ENCODE results near the gene GPC1. TPM values are rescaled to one million over a fixed set of nuclear protein-coding genes. Genes with fewer than 3 reads are reported as not detected.
A peak's percentile ranks its signal among the peaks of the same experiment; 100 is the strongest.

The GPC1 gene
- total and polyA plus RNA-seq, 2 of the 13 experiments (the other 11 are each of a cell fraction or from before 2014, with no cell fraction given), result 4.0 to 5.5 TPM

- ATAC-seq (no peak), FAIRE-seq (no peak), DNase-seq (ENCODE audit: low spot score) (no peak)
- no peaks in the 10 kb centered on the region for H3K9me3 ChIP-seq (ENCODE audit: low read length)
- H3K36me3 ChIP-seq (replicated peaks in 1 of 2; ENCODE audit: control insufficient read depth in 1 of 2, insufficient read depth in 2 of 2, low read length in 2 of 2), result no peaks in the 10 kb centered on the region
- H3K27me3 ChIP-seq (ENCODE audit: control insufficient read depth in 1 of 2, insufficient read depth in 2 of 2, low read length in 2 of 2), result peaks cover 16 to 26% of the 10 kb centered on the region in 2 experiments
- H3K27ac ChIP-seq (ENCODE audit: extremely low read length, insufficient read depth, low read length), result no peak overlapping the region
- H3K4me2 ChIP-seq (ENCODE audit: low read depth, low read length), result no peak overlapping the region; the same call in 1 of the 2 replicates
- H3K79me2 ChIP-seq (ENCODE audit: insufficient read depth, low read length), result no peaks in the 10 kb centered on the region
- in situ Hi-C loops (cut with HindIII; ENCODE audit: extremely low pct_ligation_motif_present, low pct_unique_long_range_greater_than_20kb), result no loop called here
- intact Hi-C loops (cut with micrococcal nuclease; ENCODE audit: unreplicated experiment), result no loop called here
- no peak overlapping the region for H3K9ac ChIP-seq (ENCODE audit: insufficient read depth, low read depth, low read length)
- WGBS (ENCODE audit: low lambda C conversion rate), result 89% methylated on average over 12 of the region's 16 CpGs
- peak overlapping the region in 1 of 3 experiments; percentile 26; a peak in 1 of 6 replicates for H3K4me3 ChIP-seq (replicated peaks in 1 of 3; ENCODE audit: insufficient read depth in 1 of 3, low read depth in 2 of 3, low read length in 3 of 3)
- TF ChIP-seq ZBTB38 (CRISPR knock-in tag; IDR thresholded peaks at IDR 0.05), result no peak
- no peak for TF ChIP-seq ZGPAT (CRISPR knock-in tag; IDR thresholded peaks at IDR 0.05)
- 0 out of 2 replicates have a peak, but pooled peaks have one; percentile 35 for TF ChIP-seq ZNF253 (CRISPR knock-in tag; IDR thresholded peaks at IDR 0.05; ENCODE audit: borderline replicate concordance)
- no peak for TF ChIP-seq TOPORS (CRISPR knock-in tag; IDR thresholded peaks at IDR 0.05)
- BruUV-seq (replicated peaks), result no TSS peak
- H3K4me1 ChIP-seq (ENCODE audit: insufficient read depth, low read length), result peaks cover 45% of the 10 kb centered on the region
- ChIA-PET CTCF (ENCODE audit: low intra/inter-chr PET ratio, low total read pairs) (no interaction called here), POLR2A (interaction anchor here (1.5 kb wide), 1 partner anchor 101 kb away, joined by 3 read pairs; no protein-coding TSS in a partner anchor)
- no peaks in the 10 kb centered on the region; the same call in 1 of the 2 replicates for H4K20me1 ChIP-seq (ENCODE audit: insufficient read depth, low read length)
- no peak overlapping the region for H2AFZ ChIP-seq (ENCODE audit: low read length)
These were observed 24.8 kb downstream of the GPC1 start for GRCh38 chr2:240460253-240460711.

- H3K36me3 ChIP-seq (replicated peaks in 1 of 2; ENCODE audit: control insufficient read depth in 1 of 2, insufficient read depth in 2 of 2, low read length in 2 of 2), result no peaks in the 10 kb centered on the region
- H3K27me3 ChIP-seq (ENCODE audit: control insufficient read depth in 1 of 2, insufficient read depth in 2 of 2, low read length in 2 of 2), result peaks cover 12 to 20% of the 10 kb centered on the region in 2 experiments
- no peaks in the 10 kb centered on the region for H3K9me3 ChIP-seq (ENCODE audit: low read length)
- no peak overlapping the region for H3K9ac ChIP-seq (ENCODE audit: insufficient read depth, low read depth, low read length)
- H3K79me2 ChIP-seq (ENCODE audit: insufficient read depth, low read length), result no peaks in the 10 kb centered on the region
- DNase-seq (ENCODE audit: low spot score) (no peak), ATAC-seq (no peak), FAIRE-seq (no peak)
- no peak overlapping the region for H3K27ac ChIP-seq (ENCODE audit: extremely low read length, insufficient read depth, low read length)
- intact Hi-C loops (cut with micrococcal nuclease; ENCODE audit: unreplicated experiment) (no loop called here), in situ Hi-C loops (cut with HindIII; ENCODE audit: extremely low pct_ligation_motif_present, low pct_unique_long_range_greater_than_20kb) (no loop called here)
- no peak overlapping the region for H3K4me2 ChIP-seq (ENCODE audit: low read depth, low read length)
- no TSS peak for BruUV-seq (replicated peaks)
- POLR2A ChIA-PET, result no interaction called here
- H4K20me1 ChIP-seq (ENCODE audit: insufficient read depth, low read length), result no peaks in the 10 kb centered on the region; the same call in 1 of the 2 replicates
- TF ChIP-seq MXD3 (CRISPR knock-in tag; IDR thresholded peaks at IDR 0.05), result no peak
- no peak for TF ChIP-seq HDAC6 (IDR thresholded peaks at IDR 0.05; ENCODE audit: low read depth, low read length)
- peak; percentile 26 for TF ChIP-seq RBM39 (IDR thresholded peaks at IDR 0.05; ENCODE audit: low read depth, low read length, poor library complexity, severe bottlenecking)
- peak; percentile 35 for TF ChIP-seq AGO2 (optimal IDR thresholded peaks at IDR 0.05; ENCODE audit: low read depth, low read length)
- no peak for TF ChIP-seq ZHX1 (CRISPR knock-in tag; IDR thresholded peaks at IDR 0.05; ENCODE audit: low read depth)
- H2AFZ ChIP-seq (ENCODE audit: low read length), result no peak overlapping the region
- no peak overlapping the region for H3K4me3 ChIP-seq (replicated peaks in 1 of 3; ENCODE audit: insufficient read depth in 1 of 3, low read depth in 2 of 3, low read length in 3 of 3)
- 78% methylated on average over 5 of the region's 16 CpGs for WGBS (ENCODE audit: low lambda C conversion rate)
- H3K4me1 ChIP-seq (ENCODE audit: insufficient read depth, low read length), result peaks cover 40% of the 10 kb centered on the region
- CTCF ChIA-PET (ENCODE audit: low intra/inter-chr PET ratio, low total read pairs), result no interaction called here
These were observed 25.4 kb downstream of the GPC1 start for GRCh38 chr2:240460781-240461431.
